ENCODE results near the gene CNOT11.
"Not testable (repeated sequence)": the region's sequence is repeated elsewhere in the genome, so short reads cannot be mapped to it uniquely, and the experiment has no call there.

CNOT11 gene

GRCh38 chr2:101311696-101312017 lies 59.0 kb downstream of the CNOT11 start:
- DNase-seq = no peak

GRCh38 chr2:101316568-101316967 lies 63.9 kb downstream of the CNOT11 start:
- DNase-seq = not testable (repeated sequence)
